ENCODE measurements around the gene GGA3.
"Not testable (repeated sequence)": the region's sequence is repeated elsewhere in the genome, so short reads cannot be mapped to it uniquely, and the experiment has no call there.

Gene GGA3

DNA sequence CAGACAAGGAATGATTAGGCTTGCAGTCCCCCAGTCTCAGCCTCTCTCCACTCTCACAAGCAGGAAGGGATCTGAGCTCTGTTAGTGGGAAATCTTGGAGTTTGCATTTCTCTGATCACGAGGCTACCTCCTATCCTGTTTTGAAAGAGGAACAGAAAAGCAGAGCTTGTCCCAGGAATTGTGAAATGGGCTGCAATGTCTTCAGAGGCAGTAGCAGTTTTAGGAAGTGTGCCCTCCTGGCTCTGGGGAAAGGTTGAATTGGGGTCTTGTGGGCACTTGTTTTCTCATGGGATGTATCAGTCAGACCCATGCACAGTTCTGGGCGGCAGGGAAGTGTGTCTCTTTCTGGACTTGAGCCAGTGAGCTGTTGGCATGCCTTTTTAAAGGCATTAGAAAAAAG lies 33.1 kb downstream of the GGA3 start:
- no peak overlapping the region for H3K4me3 ChIP-seq (ENCODE audit: low read depth, low read length)

DNA sequence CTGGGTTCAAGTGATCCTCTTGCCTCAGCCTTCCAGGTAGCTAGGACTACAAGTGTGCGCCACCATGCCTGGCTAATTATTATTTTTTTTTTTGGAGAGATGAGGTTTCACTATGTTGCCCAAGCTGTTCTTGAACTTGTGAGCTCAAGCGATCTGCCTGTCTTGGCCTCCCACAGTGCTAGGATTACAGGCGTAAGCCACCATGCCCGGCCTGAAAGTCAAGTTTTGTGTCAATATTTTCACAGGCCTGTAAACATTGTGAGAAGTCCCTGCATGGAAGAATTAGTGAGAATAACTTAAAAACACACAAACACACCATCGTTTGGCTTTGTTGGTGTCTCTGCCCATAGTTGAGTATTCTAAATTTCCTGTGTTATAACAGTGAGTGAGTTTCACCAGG lies 33.7 kb downstream of the GGA3 start:
- no peak overlapping the region for H3K4me3 ChIP-seq (ENCODE audit: low read depth, low read length)

DNA sequence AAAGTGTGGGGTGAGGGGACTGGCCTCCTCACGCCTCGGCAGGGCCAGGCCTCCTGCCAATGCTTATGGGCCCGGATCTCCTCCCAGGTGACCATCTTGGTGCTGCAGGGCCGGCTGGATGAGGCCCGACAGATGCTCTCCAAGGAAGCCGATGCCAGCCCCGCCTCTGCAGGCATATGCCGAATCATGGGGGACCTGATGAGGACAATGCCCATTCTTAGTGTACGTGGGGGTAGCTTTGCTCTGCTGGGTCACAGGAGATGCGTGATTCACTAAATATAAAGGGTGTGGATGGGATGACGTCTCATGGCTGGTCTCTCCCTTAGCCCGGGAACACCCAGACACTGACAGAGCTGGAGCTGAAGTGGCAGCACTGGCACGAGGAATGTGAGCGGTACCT lies 36.4 kb downstream of the GGA3 start:
- no peak overlapping the region for H3K4me3 ChIP-seq (ENCODE audit: low read depth, low read length)

DNA sequence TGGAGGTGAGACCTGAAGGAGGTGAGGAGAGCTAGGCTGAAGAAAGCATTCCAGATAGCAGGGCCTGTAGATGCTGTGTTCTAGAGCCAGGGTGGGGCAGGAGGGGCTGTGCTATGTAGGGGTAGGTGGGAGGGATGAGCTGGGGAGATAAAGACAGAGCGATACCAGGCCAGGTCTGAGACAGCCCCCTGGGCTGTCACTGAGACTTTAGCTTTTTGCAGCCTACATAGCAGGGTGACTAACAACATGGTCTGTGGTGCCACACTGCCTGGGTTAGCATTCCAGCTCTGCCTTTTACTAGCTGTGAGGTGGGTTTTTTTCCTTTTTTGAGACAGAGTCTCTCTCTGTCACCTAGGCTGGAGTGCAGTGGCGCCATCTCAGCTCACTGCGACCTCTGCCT lies 41.6 kb downstream of the GGA3 start:
- H3K4me3 ChIP-seq (ENCODE audit: low read depth, low read length) = no peak overlapping the region

DNA sequence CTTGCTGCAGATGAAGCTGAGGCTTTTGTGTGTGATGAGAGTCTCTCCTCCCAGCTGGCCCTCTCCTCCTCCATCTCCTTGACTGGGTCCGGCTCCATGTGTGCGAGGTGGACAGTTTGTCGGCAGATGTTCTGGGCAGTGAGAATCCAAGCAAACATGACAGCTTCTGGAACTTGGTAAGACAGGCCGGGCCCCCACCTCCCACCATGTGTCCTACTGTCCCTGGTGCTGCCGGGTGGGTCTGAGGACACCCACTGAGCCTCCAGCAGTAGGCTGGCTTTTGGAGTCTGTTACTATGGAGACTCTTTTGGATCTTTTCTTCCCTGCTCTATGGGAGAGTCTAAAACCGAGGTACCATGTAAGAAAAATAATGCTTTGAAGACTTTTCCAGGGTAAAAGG lies 43.3 kb downstream of the GGA3 start:
- H3K4me3 ChIP-seq (ENCODE audit: low read depth, low read length) = no peak overlapping the region

DNA sequence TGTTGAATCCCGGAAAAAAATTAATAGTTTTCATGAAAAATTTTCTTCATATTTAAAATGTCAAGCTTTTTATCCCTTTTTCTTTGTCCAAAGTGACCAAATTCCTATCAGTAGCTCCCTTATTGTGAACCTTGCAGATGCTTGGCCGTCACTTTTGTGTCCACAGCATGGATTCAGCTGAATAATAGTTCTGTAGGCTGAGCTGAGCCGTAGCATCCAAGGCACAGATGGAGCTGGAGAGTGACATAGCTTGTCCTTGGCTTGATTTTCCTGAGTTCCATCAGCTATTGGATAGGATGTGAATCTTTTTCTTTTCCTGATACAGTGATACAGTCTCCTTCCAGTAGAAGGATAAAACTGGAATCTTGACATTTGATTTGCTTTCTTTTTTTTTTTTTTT lies 52.3 kb downstream of the GGA3 start:
- no peak overlapping the region for H3K4me3 ChIP-seq (ENCODE audit: low read depth, low read length)

DNA sequence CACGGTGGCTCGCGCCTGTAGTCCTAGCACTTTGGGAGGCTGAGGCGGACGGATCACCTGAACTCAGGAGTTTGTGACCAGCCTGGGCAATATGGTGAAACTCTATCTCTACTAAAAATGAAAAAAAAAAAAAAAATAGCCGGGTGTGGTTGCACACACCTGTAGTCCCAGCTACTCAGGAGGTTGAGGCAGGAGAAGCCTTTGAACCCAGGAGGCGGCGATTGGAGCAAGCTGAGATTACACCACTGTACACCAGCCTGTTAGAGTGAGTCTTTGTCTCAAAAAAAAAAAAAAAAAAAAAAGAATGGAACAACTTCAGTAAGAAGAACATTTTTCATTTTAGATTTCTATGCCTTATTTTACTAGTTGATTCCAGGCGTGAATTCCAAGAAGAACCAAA lies 53.2 kb downstream of the GGA3 start:
- H3K4me3 ChIP-seq (ENCODE audit: low read depth, low read length) = no peak overlapping the region

DNA sequence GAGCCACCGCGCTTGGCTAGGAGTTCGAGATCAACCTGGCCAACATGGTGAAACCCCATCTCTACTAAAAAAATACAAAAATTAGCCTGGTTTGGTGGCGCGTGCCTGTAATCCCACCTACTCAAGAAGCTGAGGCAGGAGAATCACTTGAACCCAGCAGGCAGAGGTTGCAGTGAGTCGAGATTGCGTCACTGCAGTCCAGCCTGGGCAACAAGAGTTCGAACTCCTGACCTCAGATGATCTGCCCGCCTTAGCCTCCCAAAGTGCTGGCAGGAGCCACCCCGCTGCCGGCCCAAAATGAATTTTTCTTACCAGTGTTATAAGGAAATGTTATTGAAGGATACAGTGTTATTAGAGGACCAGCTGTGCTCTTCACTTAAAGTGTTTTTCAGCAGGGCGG lies 53.6 kb downstream of the GGA3 start:
- no peak overlapping the region for H3K4me3 ChIP-seq (ENCODE audit: low read depth, low read length)

DNA sequence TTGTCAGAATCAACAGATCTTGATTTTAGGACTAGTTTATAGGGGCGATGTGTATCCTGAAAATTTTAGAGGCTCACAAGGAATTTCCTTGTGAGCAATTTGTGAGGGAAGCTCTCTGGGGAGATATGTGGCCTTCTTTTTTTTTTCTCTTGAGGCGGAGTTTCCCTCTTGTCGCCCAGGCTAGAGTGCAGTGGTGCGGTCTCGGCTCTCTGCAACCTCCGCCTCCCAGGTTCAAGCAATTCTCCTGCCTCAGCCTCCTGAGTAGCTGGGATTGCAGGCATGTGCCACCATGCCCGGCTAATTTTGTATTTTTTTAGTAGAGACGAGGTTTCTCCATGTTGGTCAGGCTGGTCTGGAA lies 54.4 kb downstream of the GGA3 start:
- not testable (repeated sequence) for H3K4me3 ChIP-seq (ENCODE audit: low read depth, low read length)

DNA sequence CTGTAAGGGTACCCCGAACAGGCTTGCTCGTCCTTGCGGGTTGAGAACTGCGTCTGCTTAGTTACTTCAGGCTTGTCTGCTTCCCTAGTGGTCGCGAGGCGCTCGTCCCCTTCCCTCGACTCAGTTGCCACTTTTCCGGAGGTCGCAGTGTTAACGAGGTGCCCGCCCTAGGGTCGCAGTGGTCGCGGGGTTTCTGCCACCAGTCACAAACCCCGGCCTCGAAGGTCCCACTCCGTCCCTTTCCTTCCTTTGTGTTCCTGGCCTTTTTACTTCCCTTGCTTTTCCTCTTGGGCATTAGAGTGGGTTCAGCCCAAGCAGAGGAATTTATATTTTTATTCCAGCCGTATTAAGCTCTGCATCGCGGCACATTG lies 55.6 kb downstream of the GGA3 start:
- H3K4me3 ChIP-seq (ENCODE audit: low read depth, low read length) = peak overlapping the region; percentile 100

DNA sequence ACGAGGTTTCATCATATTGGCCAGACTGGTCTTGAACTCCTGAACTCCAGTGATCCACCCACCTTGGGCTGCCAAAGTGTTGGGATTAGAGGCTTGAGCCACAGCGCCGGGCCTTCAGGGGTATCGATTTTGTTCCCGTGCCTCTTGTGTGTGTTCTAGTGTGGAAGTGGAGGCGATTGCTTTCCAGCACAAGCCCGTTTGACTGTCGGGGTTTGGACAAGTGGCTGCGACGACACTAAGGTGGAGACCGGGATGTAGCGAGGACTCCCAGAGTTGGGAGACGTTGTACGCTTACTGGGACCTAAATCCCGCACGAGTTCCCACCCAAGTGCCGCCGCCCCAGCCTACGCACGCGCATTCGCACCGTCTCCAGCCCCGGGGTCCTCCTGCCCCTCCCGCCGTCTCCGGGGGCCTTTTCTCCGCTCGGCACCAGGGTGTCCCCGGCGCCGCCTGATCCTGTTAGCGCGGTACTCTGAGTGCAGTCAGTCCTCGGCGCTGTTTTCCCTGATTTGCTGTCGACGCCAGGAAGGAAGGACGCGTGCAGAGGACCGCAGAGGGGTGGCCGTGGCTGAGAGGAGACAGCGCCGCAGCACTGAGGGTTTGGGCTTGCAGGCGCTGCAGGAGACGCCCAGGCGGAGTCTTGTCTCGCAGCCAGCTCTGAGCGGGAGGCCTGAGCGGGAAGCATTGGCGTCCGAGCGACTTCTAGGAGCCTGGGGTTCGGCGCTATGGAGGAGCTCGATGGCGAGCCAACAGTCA lies 56.2 kb downstream of the GGA3 start, which contains the start of gene NUP85:
NUP85 (plus strand) TSS at position 643 of the 756 bp plus-strand sequence; CDS start at position 726, 83 bp downstream.
- peak within 1 kb of the TSS; percentile 100 for H3K4me3 ChIP-seq (ENCODE audit: low read depth, low read length)

DNA sequence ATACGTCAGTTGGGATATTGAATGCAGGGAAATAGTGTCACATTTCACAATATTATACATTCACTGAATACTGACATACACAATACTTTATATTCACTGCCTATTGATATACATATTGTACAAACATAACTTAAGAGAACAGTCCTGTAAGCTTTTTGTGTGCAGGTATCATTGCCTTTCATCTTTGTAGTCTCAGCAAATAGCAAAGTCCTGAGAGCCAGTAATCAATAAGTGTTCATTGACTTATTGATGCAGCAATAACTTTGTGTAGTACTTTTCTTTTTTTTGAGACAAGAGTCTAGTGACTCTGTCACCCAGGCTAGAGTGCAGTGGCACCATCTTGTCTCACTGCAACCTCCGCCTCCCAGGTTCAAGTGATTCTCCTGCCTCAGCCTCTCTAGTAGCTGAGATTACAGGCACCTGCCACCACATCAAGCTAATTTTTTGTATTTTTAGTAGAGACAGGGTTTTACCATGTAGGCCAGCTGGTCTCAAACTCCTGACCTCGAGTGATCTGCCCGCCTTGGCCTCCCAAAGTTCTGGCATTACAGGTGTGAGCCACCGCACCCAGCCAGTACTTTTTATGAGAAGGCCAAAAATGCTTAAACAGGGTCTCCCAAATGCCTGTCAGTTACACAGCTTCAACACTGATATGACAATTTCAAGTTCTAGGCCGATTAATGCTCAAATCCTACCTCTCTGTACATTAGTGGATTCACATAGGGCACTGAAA lies 61.4 kb downstream of the GGA3 start:
- no peak overlapping the region for H3K4me3 ChIP-seq (ENCODE audit: low read depth, low read length)

DNA sequence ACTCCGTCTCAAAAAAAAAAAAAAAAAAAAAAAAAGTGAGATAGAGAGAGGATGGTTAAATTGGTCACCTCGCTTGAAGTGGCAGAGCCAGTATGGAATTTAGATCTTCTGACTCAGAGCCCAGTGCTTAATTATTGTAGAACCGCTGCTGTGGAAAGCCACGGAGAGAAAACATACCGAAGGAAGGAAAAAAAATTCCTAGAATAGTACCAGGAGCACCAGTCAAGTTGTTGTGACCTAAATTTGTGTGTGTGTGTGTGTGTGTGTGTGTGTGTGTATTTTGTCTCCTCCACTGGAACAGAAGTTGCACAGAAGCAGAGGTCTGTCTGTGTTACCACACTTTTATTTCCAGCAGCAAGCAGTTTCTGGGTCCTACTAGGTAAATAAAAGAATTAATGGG lies 66.5 kb downstream of the GGA3 start:
- H3K4me3 ChIP-seq (ENCODE audit: low read depth, low read length) = no peak overlapping the region

DNA sequence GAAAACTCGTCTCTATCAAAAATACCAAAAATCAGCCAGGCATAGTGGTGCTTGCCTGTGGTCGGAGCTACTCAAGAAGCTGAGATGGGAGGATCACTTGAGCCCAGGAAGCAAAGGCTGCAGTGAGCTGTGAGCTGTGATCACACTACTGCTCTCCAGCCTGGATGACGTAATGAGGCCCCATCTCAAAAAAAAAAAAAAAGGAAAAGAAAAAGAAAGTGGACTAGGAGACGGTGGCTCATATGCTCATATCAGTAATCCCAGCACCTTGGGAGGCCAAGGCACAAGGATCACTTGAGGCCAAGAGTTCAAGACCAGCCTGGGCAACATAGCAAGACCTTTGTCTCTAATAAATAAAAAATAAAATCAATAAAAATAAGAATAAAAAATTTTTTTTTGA lies 69.8 kb downstream of the GGA3 start:
- H3K4me3 ChIP-seq (ENCODE audit: low read depth, low read length) = no peak overlapping the region

DNA sequence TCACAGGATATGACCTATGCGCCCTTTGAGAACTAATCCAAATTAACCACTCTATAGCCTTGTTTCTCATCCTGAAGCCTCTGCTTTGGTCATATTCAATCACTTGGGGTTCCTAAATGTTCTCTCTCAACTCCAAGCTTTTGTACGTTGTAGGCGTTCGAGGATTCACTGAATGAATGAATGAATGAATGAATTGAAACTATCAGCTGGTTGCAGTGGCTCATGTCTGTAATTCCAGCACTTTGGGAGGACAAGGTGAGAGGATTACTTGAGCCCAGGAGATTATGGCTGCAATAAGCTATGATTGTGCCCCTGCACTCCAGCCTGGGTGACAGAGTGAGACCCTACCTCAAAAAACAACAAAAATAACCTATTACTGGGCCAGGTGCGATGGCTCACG lies 72.8 kb downstream of the GGA3 start:
- H3K4me3 ChIP-seq (ENCODE audit: low read depth, low read length) = no peak overlapping the region
